ENCODE measurements around the gene CHAC2.

The CHAC2 gene

GRCh38 chr2:53793261-53793660 lies 25.7 kb downstream of the CHAC2 start:
- ChIA-PET POLR2A (no interaction called here), CTCF (interaction anchor here (0.8 kb wide), 1 partner anchor 98 kb away, joined by 3 read pairs; no protein-coding TSS in a partner anchor)
- no peak for DNase-seq (ENCODE audit: extremely low spot score)
- TF ChIP-seq ARNT (IDR thresholded peaks at IDR 0.05) (no peak), L3MBTL2 (conservative IDR thresholded peaks at IDR 0.05) (no peak), SUZ12 (IDR thresholded peaks at IDR 0.05) (no peak), TARDBP (IDR thresholded peaks at IDR 0.05) (no peak), CTBP1 (IDR thresholded peaks at IDR 0.05; ENCODE audit: borderline replicate concordance) (no peak), ZNF384 (IDR thresholded peaks at IDR 0.05) (no peak)

GRCh38 chr2:53793821-53794220 lies 26.2 kb downstream of the CHAC2 start:
- no peak for DNase-seq (ENCODE audit: extremely low spot score)
- POLR2A ChIA-PET = no interaction called here
- CTCF ChIA-PET = interaction anchor here (0.8 kb wide), 1 partner anchor 97 kb away, joined by 3 read pairs; no protein-coding TSS in a partner anchor
- TF ChIP-seq LEF1 (IDR thresholded peaks at IDR 0.05; ENCODE audit: borderline replicate concordance) (no peak), PKNOX1 (IDR thresholded peaks at IDR 0.05) (no peak), ZNF384 (IDR thresholded peaks at IDR 0.05) (no peak), ARNT (IDR thresholded peaks at IDR 0.05) (no peak)

- TF ChIP-seq ARNT (IDR thresholded peaks at IDR 0.05) (no peak), PKNOX1 (IDR thresholded peaks at IDR 0.05) (no peak), L3MBTL2 (conservative IDR thresholded peaks at IDR 0.05) (no peak), FOXM1 (IDR thresholded peaks at IDR 0.05; ENCODE audit: borderline replicate concordance) (no peak)
- no peak for DNase-seq (ENCODE audit: extremely low spot score)
- CTCF ChIA-PET = no interaction called here
- POLR2A ChIA-PET = no interaction called here
Measured at GRCh38 chr2:53801547-53801946, 33.9 kb downstream of the CHAC2 start.

GRCh38 chr2:53802617-53803151 lies 35.1 kb downstream of the CHAC2 start:
- no peak for DNase-seq (ENCODE audit: extremely low spot score)
- CTCF ChIA-PET = interaction anchor here (0.5 kb wide), 1 partner anchor 643 kb away, joined by 3 read pairs; no protein-coding TSS in a partner anchor
- TF ChIP-seq CTBP1 (IDR thresholded peaks at IDR 0.05; ENCODE audit: borderline replicate concordance) = no peak
- no peak for TF ChIP-seq FOXK2 (IDR thresholded peaks at IDR 0.05)
- no peak for TF ChIP-seq FOXA1 (IDR thresholded peaks at IDR 0.05)
- TF ChIP-seq ARNT (IDR thresholded peaks at IDR 0.05) = no peak
- no peak for TF ChIP-seq SUZ12 (IDR thresholded peaks at IDR 0.05)
- TF ChIP-seq L3MBTL2 (conservative IDR thresholded peaks at IDR 0.05) = no peak
- TF ChIP-seq TARDBP (IDR thresholded peaks at IDR 0.05) = no peak
- TF ChIP-seq SP1 (IDR thresholded peaks at IDR 0.05) = no peak
- no peak for TF ChIP-seq HDGF (IDR thresholded peaks at IDR 0.05; ENCODE audit: borderline replicate concordance)
- no peak for TF ChIP-seq ZNF384 (IDR thresholded peaks at IDR 0.05)
- TF ChIP-seq BHLHE40 (IDR thresholded peaks at IDR 0.05; ENCODE audit: borderline replicate concordance) = no peak
- no peak for TF ChIP-seq ELF4 (IDR thresholded peaks at IDR 0.05)
- no peak for TF ChIP-seq FOXM1 (IDR thresholded peaks at IDR 0.05; ENCODE audit: borderline replicate concordance)
- TF ChIP-seq PKNOX1 (IDR thresholded peaks at IDR 0.05) = no peak
- TF ChIP-seq LEF1 (IDR thresholded peaks at IDR 0.05; ENCODE audit: borderline replicate concordance) = no peak
- no peak for TF ChIP-seq NFRKB (IDR thresholded peaks at IDR 0.05)
- POLR2A ChIA-PET = no interaction called here

GRCh38 chr2:53811601-53812000 lies 44.0 kb downstream of the CHAC2 start:
- TF ChIP-seq HDGF (IDR thresholded peaks at IDR 0.05; ENCODE audit: borderline replicate concordance) (no peak), NFRKB (IDR thresholded peaks at IDR 0.05) (no peak), SP1 (IDR thresholded peaks at IDR 0.05) (no peak), SUZ12 (IDR thresholded peaks at IDR 0.05) (no peak), ZNF384 (IDR thresholded peaks at IDR 0.05) (no peak), FOXK2 (IDR thresholded peaks at IDR 0.05) (no peak), CTBP1 (IDR thresholded peaks at IDR 0.05; ENCODE audit: borderline replicate concordance) (no peak), FOXA1 (IDR thresholded peaks at IDR 0.05) (no peak), BHLHE40 (IDR thresholded peaks at IDR 0.05; ENCODE audit: borderline replicate concordance) (no peak), LEF1 (IDR thresholded peaks at IDR 0.05; ENCODE audit: borderline replicate concordance) (no peak), PKNOX1 (IDR thresholded peaks at IDR 0.05) (no peak), ELF4 (IDR thresholded peaks at IDR 0.05) (no peak), FOXM1 (IDR thresholded peaks at IDR 0.05; ENCODE audit: borderline replicate concordance) (no peak), ARNT (IDR thresholded peaks at IDR 0.05) (no peak), TARDBP (IDR thresholded peaks at IDR 0.05) (no peak), L3MBTL2 (conservative IDR thresholded peaks at IDR 0.05) (no peak)

GRCh38 chr2:53813151-53813550 lies 45.5 kb downstream of the CHAC2 start:
- TF ChIP-seq TARDBP (IDR thresholded peaks at IDR 0.05) (no peak), FOXA1 (IDR thresholded peaks at IDR 0.05) (no peak), CTBP1 (IDR thresholded peaks at IDR 0.05; ENCODE audit: borderline replicate concordance) (no peak)
- DNase-seq (ENCODE audit: extremely low spot score) = no peak
- ChIA-PET CTCF (interaction anchor here (0.7 to 1.0 kb wide), 2 partner anchors 147 to 389 kb away, joined by 3 to 10 read pairs; no protein-coding TSS in a partner anchor), POLR2A (no interaction called here)

More at GRCh38 chr2:53811601-53812000, 44.0 kb downstream of the CHAC2 start:
- no peak for DNase-seq (ENCODE audit: extremely low spot score)
- ChIA-PET POLR2A (no interaction called here), CTCF (no interaction called here)
